K562 (cell line): Measurements from ENCODE around the gene SLC25A10. TPM values are rescaled to one million over a fixed set of nuclear protein-coding genes. Genes with fewer than 3 reads are reported as not detected.
A peak's percentile ranks its signal among the peaks of the same experiment; 100 is the strongest.

ENCODE experiments used
- ARID1B ChIP-seq: fragments of 450-650 bp; IDR thresholded peaks from 2 replicates; pipeline ENCODE4 v1.6.1; 2016; ENCODE audit warnings: antibody characterized with exemption, mild to moderate bottlenecking, inconsistent platforms
- BACH1 ChIP-seq: fragments of 200-800 bp; sonication (Bioruptor generic); IDR thresholded peaks from 2 replicates; pipeline ENCODE4 v1.6.1; 2016; ENCODE audit warnings: missing genetic modification characterization, missing compliant biosample characterization
- CBFA2T2 ChIP-seq: fragments of 450-650 bp; conservative IDR thresholded peaks from 2 replicates; pipeline ENCODE4 v1.6.1; 2017; ENCODE audit warnings: mild to moderate bottlenecking
- CBFA2T3 ChIP-seq: fragments of 450-650 bp; IDR thresholded peaks from 2 replicates; pipeline ENCODE4 v1.6.1; 2017
- CBX8 ChIP-seq: fragments of 200-600 bp; sonication (generic); IDR thresholded peaks from 2 replicates; pipeline ENCODE4 v1.6.1; 2012; ENCODE audit warnings: borderline replicate concordance, mixed run types, low read depth, mild to moderate bottlenecking, moderate library complexity, mixed read lengths, low read length, control low read depth, inconsistent platforms; ENCODE audit not compliant: poor library complexity, severe bottlenecking; ENCODE audit errors: extremely low read depth
- CREM ChIP-seq: IDR thresholded peaks from 2 replicates; pipeline ENCODE4 v1.6.1; 2014; ENCODE audit warnings: antibody characterized with exemption, low read depth
- DPF2 ChIP-seq: fragments of 450-650 bp; IDR thresholded peaks from 2 replicates; pipeline ENCODE4 v1.6.1; 2016
- ELF1 ChIP-seq: fragments of 200-800 bp; sonication (Bioruptor generic); IDR thresholded peaks from 2 replicates; pipeline ENCODE4 v1.6.1; 2016; ENCODE audit warnings: missing genetic modification characterization, missing compliant biosample characterization
- EP400 ChIP-seq: fragments of 450-650 bp; IDR thresholded peaks from 2 replicates; pipeline ENCODE4 v1.6.1; 2017; ENCODE audit warnings: antibody characterized with exemption, mild to moderate bottlenecking, moderate library complexity
- GATAD2A ChIP-seq: fragments of 450-650 bp; IDR thresholded peaks from 2 replicates; pipeline ENCODE4 v1.6.1; 2017
- HCFC1 ChIP-seq: IDR thresholded peaks from 2 replicates; pipeline ENCODE4 v1.6.1; 2012; ENCODE audit warnings: low read depth, low read length, improper control_type of control experiment
- HLTF ChIP-seq: fragments of 450-650 bp; IDR thresholded peaks from 2 replicates; pipeline ENCODE4 v1.6.1; 2016
- JUND ChIP-seq, 2 experiments: IDR thresholded peaks; 2 replicates in 1 of 2; 3 replicates in 1 of 2; pipeline ENCODE4 v1.6.1; 2011; ENCODE audit warnings: borderline replicate concordance in 2 of 2, low read depth in 2 of 2, low read length in 2 of 2, improper control_type of control experiment in 1 of 2, missing biosample characterization in 1 of 2, missing genetic modification characterization in 1 of 2, missing genetic modification reagents in 1 of 2
- KLF16 ChIP-seq: IDR thresholded peaks from 2 replicates; pipeline ENCODE4 v1.6.1; 2016; ENCODE audit warnings: antibody characterized with exemption
- MED1 ChIP-seq: sonication (generic); formaldehyde crosslinking; IDR thresholded peaks from 2 replicates; pipeline ENCODE4 v1.8.1; 2023; ENCODE audit warnings: missing genetic modification reagents, borderline replicate concordance
- NBN ChIP-seq: fragments of 450-650 bp; IDR thresholded peaks from 2 replicates; pipeline ENCODE4 v1.6.1; 2016; ENCODE audit warnings: low read depth, mild to moderate bottlenecking
- POLR2G ChIP-seq: fragments of 200-400 bp; formaldehyde crosslinking; IDR thresholded peaks from 2 replicates; pipeline ENCODE4 v1.6.1; 2017; ENCODE audit warnings: low read depth, mild to moderate bottlenecking, antibody characterized with exemption, low read length, moderate library complexity
- RBFOX2 ChIP-seq: fragments of 200-400 bp; formaldehyde crosslinking; IDR thresholded peaks from 2 replicates; pipeline ENCODE4 v1.6.1; 2017; ENCODE audit warnings: low read depth, mild to moderate bottlenecking, low read length, moderate library complexity
- RBM17 ChIP-seq: fragments of 200-400 bp; formaldehyde crosslinking; IDR thresholded peaks from 2 replicates; pipeline ENCODE4 v1.6.1; 2017; ENCODE audit warnings: low read depth, mild to moderate bottlenecking, low read length, borderline replicate concordance
- RBM25 ChIP-seq: fragments of 200-400 bp; formaldehyde crosslinking; IDR thresholded peaks from 2 replicates; pipeline ENCODE4 v1.6.1; 2018; ENCODE audit warnings: low read length, low read depth, moderate library complexity; ENCODE audit not compliant: severe bottlenecking
- SMARCA5 ChIP-seq: fragments of 450-650 bp; IDR thresholded peaks from 2 replicates; pipeline ENCODE4 v1.6.1; 2016
- TFAP4 ChIP-seq: sonication (generic); formaldehyde crosslinking; IDR thresholded peaks from 2 replicates; pipeline ENCODE4 v1.8.0; 2022; ENCODE audit warnings: missing genetic modification reagents, mild to moderate bottlenecking, moderate library complexity, borderline replicate concordance
- ZBTB8A ChIP-seq: fragments of 450-650 bp; IDR thresholded peaks from 2 replicates; pipeline ENCODE4 v1.6.1; 2018; ENCODE audit warnings: mild to moderate bottlenecking, moderate library complexity; ENCODE audit not compliant: partially characterized antibody
- ZNF354B ChIP-seq: fragments of 250-450 bp; sonication (Bioruptor Pico); IDR thresholded peaks from 2 replicates; pipeline ENCODE4 v1.4.0; 2020
- ZNF431 ChIP-seq: sonication (generic); formaldehyde crosslinking; IDR thresholded peaks from 2 replicates; pipeline ENCODE4 v1.8.0; 2022; ENCODE audit warnings: mild to moderate bottlenecking, missing genetic modification reagents
- ZNF512 ChIP-seq: IDR thresholded peaks from 2 replicates; pipeline ENCODE4 v1.6.1; 2016; ENCODE audit warnings: missing genetic modification characterization, missing compliant biosample characterization
- ZNF717 ChIP-seq: fragments of 250-450 bp; sonication (Bioruptor Pico); IDR thresholded peaks from 2 replicates; pipeline ENCODE4 v1.5.0; 2021
- ZNF785 ChIP-seq: fragments of 250-450 bp; sonication (Bioruptor Pico); IDR thresholded peaks from 2 replicates; pipeline ENCODE4 v1.4.0; 2020; ENCODE audit warnings: mild to moderate bottlenecking
- ZNF79 ChIP-seq: fragments of 250-450 bp; sonication (Bioruptor Pico); IDR thresholded peaks from 2 replicates; pipeline ENCODE4 v1.4.0; 2020; ENCODE audit warnings: low read depth, mild to moderate bottlenecking, moderate library complexity
- polyA plus RNA-seq, 8 experiments: library from polyadenylated mRNA; depleted of rRNA in 4 of 8; stranded (reverse) in 5 of 8; unstranded in 3 of 8; fragments of >200 nt; fragmentation: Nextera tagmentation in 2 of 8; fragmentation: Illumina TruSeq in 1 of 8; extraction: Ambion mirVana in 2 of 8; extraction: Trizol in 1 of 8; gene quantifications; 2 replicates each; pipeline versions ENCODE4 v1.2.1 to v1.2.3, GENCODE V29; 2011 to 2014; ENCODE audit warnings: inconsistent platforms in 1 of 8, missing spikeins in 1 of 8
- total RNA-seq, 7 experiments: library from RNA; depleted of rRNA in 6 of 7; stranded (reverse); fragments of >200 nt in 6 of 7; fragmentation: Illumina TruSeq in 2 of 7; extraction: Trizol in 2 of 7; gene quantifications; 2 replicates each; pipeline versions ENCODE4 v1.2.1 to v1.2.3, GENCODE V29; 2011 to 2021; ENCODE audit warnings: low replicate concordance in 1 of 7

Gene SLC25A10
- total and polyA plus RNA-seq, 9 of the 15 experiments (the other 6 are each of a cell fraction or from before 2014, with no cell fraction given), result 0.10 to 85.6 (median 34.3) TPM

- TF ChIP-seq RBFOX2 (peak; percentile 45), ZNF512 (tag) (no peak), CBFA2T3 (peak; percentile 53; the same call in 1 of the 2 replicates), HLTF (no peak), SMARCA5 (no peak), ZNF431 (CRISPR knock-in tag) (no peak), ELF1 (tag) (0 out of 2 replicates have a peak, but pooled peaks have one; percentile 21), KLF16 (no peak), MED1 (CRISPR knock-in tag) (no peak), RBM25 (no peak), HCFC1 (no peak), TFAP4 (CRISPR knock-in tag) (peak; percentile 71), EP400 (no peak; the same call in 1 of the 2 replicates), GATAD2A (no peak), NBN (peak; percentile 51; the same call in 1 of the 2 replicates), BACH1 (peak; percentile 99), ARID1B (peak; percentile 65), CBFA2T2 (peak; percentile 33; the same call in 1 of the 2 replicates), POLR2G (peak; percentile 81), CBX8 (no peak), ZBTB8A (no peak), CREM (no peak), RBM17 (no peak), ZNF785 (CRISPR knock-in tag) (no peak), ZNF79 (CRISPR knock-in tag) (no peak), JUND (IDR thresholded peaks at IDR 0.05; ENCODE audit: borderline replicate concordance, low read depth, low read length) (peak; percentile 74), JUND (tag; IDR thresholded peaks at IDR 0.05; ENCODE audit: borderline replicate concordance, low read depth, low read length) (peak; percentile 51; the same call in 1 of the 3 replicates), ZNF354B (CRISPR knock-in tag) (no peak), DPF2 (peak; percentile 83), ZNF717 (CRISPR knock-in tag) (no peak)
Measured at GRCh38 chr17:81722184-81723120, 10.4 kb downstream of the SLC25A10 start (continued).
